Skin epidermis (tissue), 12 donors: Measurements from ENCODE around the gene ITGB6.

ENCODE experiments used
- H3K27ac ChIP-seq, 21 experiments: fragments of 200-600 bp; sonication (generic) in 11 of 21; one replicate each; pipeline ENCODE4 v1.5.0; 2020; ENCODE audit warnings: mild to moderate bottlenecking in 3 of 21, inconsistent platforms in 2 of 21, moderate library complexity in 2 of 21
- H3K4me3 ChIP-seq, 7 experiments: fragments of 200-600 bp; sonication (generic) in 2 of 7; one replicate each; pipeline ENCODE4 v1.5.0; 2020; ENCODE audit warnings: inconsistent platforms in 2 of 7, mild to moderate bottlenecking in 2 of 7, moderate library complexity in 1 of 7

Gene ITGB6

GRCh38 chr2:160199683-160200389, at the start of gene ITGB6:
Gene ITGB6 (minus strand): TSS chr2:160200272. CDS start chr2:160200063, 209 bp downstream.
- H3K4me3 ChIP-seq, result peak within 1 kb of the TSS; percentile 7 to 27 (median 10)
- H3K27ac ChIP-seq, result peak within 1 kb of the TSS in 11 of 21 experiments; percentile 8 to 60 (median 46)

DNA sequence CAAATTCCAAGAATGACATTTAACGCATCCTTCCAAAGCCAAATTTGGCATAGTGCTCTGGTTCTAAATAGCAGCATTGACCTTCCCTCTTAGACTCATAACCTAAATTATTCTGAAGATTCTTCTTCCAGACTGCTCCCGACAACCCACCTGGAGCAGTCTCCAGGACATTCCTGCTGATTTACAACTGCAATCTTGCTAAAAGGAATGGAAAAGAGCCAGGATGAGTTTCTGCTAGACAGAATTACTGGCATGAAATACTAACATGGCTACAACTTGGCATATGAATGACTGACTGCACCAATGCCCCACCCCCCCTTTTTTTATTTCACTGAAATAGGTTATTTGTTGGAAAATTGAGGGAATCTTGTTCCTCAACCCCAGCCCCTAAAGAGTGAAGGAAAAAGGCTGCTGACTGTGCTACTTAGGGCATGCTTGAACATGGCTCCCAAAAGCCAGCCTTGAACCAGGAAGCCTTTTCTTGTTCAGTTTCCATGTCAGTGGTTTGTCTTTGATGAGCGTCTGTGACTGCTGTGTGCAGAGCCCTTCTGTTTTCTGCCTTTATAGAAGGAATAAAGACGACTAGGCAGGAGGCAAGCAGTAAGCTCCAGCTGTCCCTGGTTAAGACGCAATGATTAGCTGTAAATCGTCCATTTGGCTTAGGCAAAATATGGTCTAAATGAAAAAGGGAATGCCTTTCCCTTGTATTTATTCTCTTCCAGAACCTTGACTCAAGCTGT, 47.4 kb upstream of the ITGB6 start:
- Histone ChIP-seq H3K27ac (peak overlapping the region in 3 of 21 experiments; percentile 12 to 40 (median 39)), H3K4me3 (no peak overlapping the region)

DNA sequence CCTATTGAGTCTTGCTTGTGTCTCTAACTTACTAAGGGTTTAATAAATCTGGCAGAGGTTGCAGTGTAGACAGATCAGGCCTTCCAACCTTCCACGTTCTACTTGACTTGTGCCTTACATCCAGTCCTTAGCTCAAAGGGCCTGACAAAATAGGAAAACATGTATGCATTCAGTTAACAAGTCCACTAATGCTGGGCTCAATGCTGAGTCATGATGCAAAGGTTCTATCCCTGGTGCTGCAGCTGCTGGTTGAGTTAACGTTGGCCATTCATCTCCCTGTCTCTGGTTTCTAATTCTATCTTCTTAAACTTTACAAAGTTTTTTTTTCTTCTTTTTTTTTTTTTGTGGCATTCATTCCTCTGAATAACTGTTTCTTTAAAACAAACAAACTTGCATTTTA, 46.3 kb upstream of the ITGB6 start:
- no peak overlapping the region for H3K4me3 ChIP-seq
- H3K27ac ChIP-seq, result no peak overlapping the region

- no peak overlapping the region for H3K27ac ChIP-seq
- no peak overlapping the region for H3K4me3 ChIP-seq
These were observed 45.6 kb upstream of the ITGB6 start for GRCh38 chr2:160245614-160246155.

- Histone ChIP-seq H3K27ac (peak overlapping the region in 2 of 21 experiments; percentile 8 to 10), H3K4me3 (no peak overlapping the region)
These were observed 43.0 kb upstream of the ITGB6 start for GRCh38 chr2:160242893-160243564.

DNA sequence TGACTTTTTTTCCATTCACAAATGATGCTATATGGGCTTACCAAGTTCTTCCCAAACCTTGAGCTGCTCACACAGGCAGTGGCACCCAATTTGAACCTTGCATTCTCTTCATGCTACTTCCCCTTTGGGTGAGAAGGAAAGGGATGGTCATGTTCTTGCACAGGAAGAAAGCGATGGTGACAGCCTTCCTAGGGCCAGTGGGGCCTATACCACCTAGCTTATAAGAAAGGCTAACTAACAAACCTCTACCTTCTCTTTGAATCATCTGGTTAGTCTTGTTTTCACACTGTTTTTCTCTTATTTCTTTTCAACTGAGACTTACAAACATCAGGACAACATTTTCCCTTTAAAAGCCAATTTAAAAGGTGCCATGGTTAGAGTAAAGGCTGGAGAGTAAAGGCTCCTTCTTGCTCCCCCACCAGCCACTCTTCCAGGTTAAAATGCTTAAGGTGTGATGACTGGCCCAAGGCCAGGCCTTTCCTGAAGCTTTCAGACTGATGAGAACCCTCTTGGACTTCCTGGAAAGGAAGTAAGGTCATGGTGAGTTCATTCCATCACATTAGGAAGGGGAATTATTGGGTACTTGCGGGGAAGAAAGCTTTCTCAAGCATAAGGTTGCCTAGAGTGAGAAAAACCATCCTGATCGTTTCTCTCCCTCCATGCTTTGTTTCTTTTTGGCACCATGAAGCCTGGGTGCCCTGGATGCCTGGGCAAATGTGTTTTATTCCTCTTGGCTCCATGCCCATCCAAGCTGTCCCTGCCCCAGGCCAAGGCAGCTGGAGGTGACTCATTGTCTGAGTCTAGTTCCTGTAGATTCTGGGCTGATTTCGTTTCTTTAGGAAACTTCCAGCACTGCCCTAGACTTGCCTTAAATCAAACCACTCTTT, 41.4 kb upstream of the ITGB6 start:
- H3K4me3 ChIP-seq, result no peak overlapping the region

DNA sequence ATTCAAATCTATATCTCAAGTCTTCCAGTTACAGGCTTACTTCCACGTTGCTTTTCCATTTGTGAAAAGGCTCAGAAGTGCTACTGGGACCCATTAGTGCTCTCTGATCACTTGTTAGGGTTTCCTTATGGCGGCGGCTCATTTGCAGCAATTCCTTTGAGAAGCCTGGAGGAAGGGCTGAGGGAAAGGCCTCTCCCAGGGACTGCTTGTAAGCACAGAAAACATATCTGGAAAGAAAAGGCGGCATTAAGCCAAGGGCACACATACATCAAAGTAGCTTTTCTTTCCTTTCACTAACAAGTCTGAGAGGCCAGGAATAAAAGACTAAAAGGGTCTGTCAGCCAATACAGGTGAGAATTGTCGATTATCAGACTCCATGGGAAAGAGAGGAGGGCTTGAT, 39.4 kb upstream of the ITGB6 start:
- Histone ChIP-seq H3K27ac (no peak overlapping the region), H3K4me3 (no peak overlapping the region)

More for the DNA sequence above, 41.4 kb upstream of the ITGB6 start:
- H3K27ac ChIP-seq, result peak overlapping the region in 9 of 21 experiments; percentile 8 to 78 (median 26)

GRCh38 chr2:160238392-160238791, 38.3 kb upstream of the ITGB6 start:
- H3K27ac ChIP-seq, result peak overlapping the region in 3 of 21 experiments; percentile 16 to 23 (median 22)
- H3K4me3 ChIP-seq, result no peak overlapping the region

- H3K27ac ChIP-seq, result no peak overlapping the region
- no peak overlapping the region for H3K4me3 ChIP-seq
These were observed 32.9 kb upstream of the ITGB6 start for GRCh38 chr2:160232905-160233475.

GRCh38 chr2:160229591-160229990, 29.5 kb upstream of the ITGB6 start:
- H3K27ac ChIP-seq, result peak overlapping the region in 6 of 21 experiments; percentile 5 to 59 (median 18)

GRCh38 chr2:160228141-160228917, 28.3 kb upstream of the ITGB6 start:
- peak overlapping the region in 11 of 21 experiments; percentile 14 to 68 (median 46) for H3K27ac ChIP-seq
- no peak overlapping the region for H3K4me3 ChIP-seq

More at GRCh38 chr2:160229591-160229990, 29.5 kb upstream of the ITGB6 start:
- H3K4me3 ChIP-seq, result no peak overlapping the region

GRCh38 chr2:160227293-160227915, 27.3 kb upstream of the ITGB6 start:
- Histone ChIP-seq H3K27ac (peak overlapping the region in 12 of 21 experiments; percentile 2 to 68 (median 46)), H3K4me3 (no peak overlapping the region)

DNA sequence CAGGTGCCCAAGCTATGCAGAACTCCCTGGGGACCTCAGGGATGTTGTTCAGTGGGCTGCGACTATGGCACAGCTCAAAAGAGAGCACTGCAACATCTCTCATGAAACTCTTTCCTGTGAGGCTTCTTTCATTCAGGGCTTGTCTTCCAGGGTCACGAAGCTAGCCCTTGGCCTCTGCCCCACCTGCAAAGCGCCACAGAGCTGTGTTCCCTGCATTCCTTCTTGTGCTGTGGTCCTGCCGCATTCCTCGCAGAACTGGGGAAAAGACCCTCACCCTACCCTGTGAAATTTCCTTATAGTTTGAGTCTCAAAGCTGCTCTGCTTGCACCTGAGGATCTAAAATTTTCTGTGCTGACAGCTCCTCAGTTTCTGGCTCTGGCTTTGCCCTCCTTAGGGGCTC, 26.3 kb upstream of the ITGB6 start:
- Histone ChIP-seq H3K4me3 (no peak overlapping the region), H3K27ac (peak overlapping the region in 13 of 21 experiments; percentile 15 to 83 (median 46))

DNA sequence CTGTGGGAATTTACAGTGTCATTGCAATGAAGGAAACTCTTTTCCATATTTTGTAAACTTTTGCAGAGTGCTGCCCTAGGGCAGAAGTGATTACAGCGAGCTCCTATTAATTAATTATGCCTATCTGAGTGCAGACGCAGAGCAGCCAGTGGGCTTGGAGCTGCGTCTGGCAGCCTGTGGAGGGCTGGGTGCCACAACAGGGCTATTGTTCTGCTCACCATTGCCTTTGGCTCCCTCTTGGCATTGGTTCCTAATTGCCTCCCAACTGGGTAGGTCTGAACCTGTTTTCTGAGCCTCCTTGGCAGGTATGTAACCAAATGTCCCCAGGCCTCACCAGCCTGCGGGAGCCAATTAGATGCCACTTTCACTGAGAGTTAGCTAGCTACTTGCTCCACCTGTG, 25.6 kb upstream of the ITGB6 start:
- no peak overlapping the region for H3K4me3 ChIP-seq
- peak overlapping the region in 12 of 21 experiments; percentile 15 to 84 (median 54) for H3K27ac ChIP-seq

- H3K4me3 ChIP-seq, result no peak overlapping the region
- peak overlapping the region in 17 of 21 experiments; percentile 16 to 84 (median 60) for H3K27ac ChIP-seq
These were observed 24.4 kb upstream of the ITGB6 start for GRCh38 chr2:160224507-160224906.

- H3K27ac ChIP-seq, result peak overlapping the region in 17 of 21 experiments; percentile 22 to 84 (median 60)
These were observed 24.0 kb upstream of the ITGB6 start for GRCh38 chr2:160224060-160224459.

DNA sequence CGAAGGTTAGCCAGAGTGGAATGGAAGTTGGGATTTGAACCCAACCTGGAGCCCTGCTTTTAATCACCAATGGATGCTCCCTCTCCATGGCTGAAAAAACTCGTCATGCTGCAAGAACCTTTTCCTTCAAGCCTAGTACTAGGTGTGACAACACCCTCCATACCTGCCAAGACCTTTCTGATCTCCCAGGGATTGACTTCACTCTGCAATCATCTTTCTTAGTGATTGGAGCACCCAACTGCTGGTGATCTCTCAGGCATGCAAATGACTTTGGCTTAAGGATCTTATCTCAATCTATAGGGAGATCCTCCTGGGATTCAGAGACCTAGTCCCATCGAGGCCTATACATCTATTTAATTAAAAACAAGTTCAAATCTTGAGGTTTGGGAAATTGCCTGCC, 23.5 kb upstream of the ITGB6 start:
- Histone ChIP-seq H3K4me3 (no peak overlapping the region), H3K27ac (peak overlapping the region in 16 of 21 experiments; percentile 17 to 84 (median 62))

More at GRCh38 chr2:160224060-160224459, 24.0 kb upstream of the ITGB6 start:
- H3K4me3 ChIP-seq, result no peak overlapping the region
